SU-DHL-6 (cell line): ENCODE results near the gene ACACA.

ENCODE experiments used
- H2AFZ ChIP-seq: fragments of 200-600 bp; sonication (generic); 2 replicates; pipeline ENCODE4 v1.6.1; 2014; ENCODE audit warnings: low read depth, mild to moderate bottlenecking, moderate library complexity, mixed read lengths, antibody characterized with exemption, low read length; ENCODE audit not compliant: severe bottlenecking
- H3F3A ChIP-seq: fragments of 200-600 bp; shearing (Covaris generic); 2 replicates; pipeline ENCODE4 v1.6.0; 2016; ENCODE audit warnings: antibody characterized with exemption, mild to moderate bottlenecking; ENCODE audit not compliant: insufficient read depth
- H3K27ac ChIP-seq: fragments of 200-600 bp; sonication (generic); 2 replicates; pipeline ENCODE4 v1.5.1; 2016; ENCODE audit warnings: low read depth, mild to moderate bottlenecking, low read length, moderate library complexity, mixed read lengths
- H3K27me3 ChIP-seq: fragments of 200-600 bp; sonication (generic), shearing (Covaris generic); 2 replicates; pipeline ENCODE4 v1.6.0; 2014; ENCODE audit warnings: mild to moderate bottlenecking, low read length
- H3K36me3 ChIP-seq: fragments of 200-600 bp; sonication (generic); 2 replicates; pipeline ENCODE4 v1.6.1; 2014; ENCODE audit warnings: mild to moderate bottlenecking, low read length, mixed read lengths
- H3K4me2 ChIP-seq: fragments of 300-600, 200-600 bp; shearing (Covaris generic), sonication (generic); 2 replicates; pipeline ENCODE4 v1.6.0; 2014; ENCODE audit warnings: low read length, low read depth, mild to moderate bottlenecking; ENCODE audit not compliant: poor library complexity, severe bottlenecking
- H3K4me3 ChIP-seq: fragments of 200-600 bp; sonication (generic); 2 replicates; pipeline ENCODE4 v1.5.1; 2014; ENCODE audit warnings: antibody characterized with exemption, low read length, mild to moderate bottlenecking, mixed read lengths; ENCODE audit not compliant: insufficient read depth, poor library complexity, severe bottlenecking
- H3K79me2 ChIP-seq: fragments of 200-600 bp; sonication (generic); 2 replicates; pipeline ENCODE4 v1.6.1; 2014; ENCODE audit warnings: mild to moderate bottlenecking, low read length, moderate library complexity; ENCODE audit not compliant: insufficient read depth
- H3K9ac ChIP-seq: fragments of 200-600 bp; sonication (generic); 2 replicates; pipeline ENCODE4 v1.7.0; 2014; ENCODE audit warnings: mild to moderate bottlenecking, low read length
- H3K9me2 ChIP-seq: fragments of 200-600 bp; sonication (generic); replicated peaks from 2 replicates; pipeline ENCODE4 v1.6.1; 2014; ENCODE audit warnings: low read length; ENCODE audit not compliant: insufficient read depth
- H3K9me3 ChIP-seq: fragments of 200-600 bp; sonication (generic); 2 replicates; pipeline ENCODE4 v1.6.1; 2014; ENCODE audit warnings: low read length, mixed read lengths; ENCODE audit not compliant: insufficient read depth
- H4K20me1 ChIP-seq: fragments of 200-600 bp; sonication (generic); 2 replicates; pipeline ENCODE4 v1.6.1; 2014; ENCODE audit warnings: low read depth, mild to moderate bottlenecking, antibody characterized with exemption, low read length, moderate library complexity, mixed read lengths
- CTCF ChIP-seq: fragments of 200-600 bp; sonication (generic); IDR thresholded peaks from one replicate; pipeline ENCODE4 v1.5.1; 2017; ENCODE audit warnings: antibody characterized with exemption, mild to moderate bottlenecking, low read length, moderate library complexity; ENCODE audit not compliant: insufficient read depth, poor library complexity, severe bottlenecking
- EZH2phosphoT487 ChIP-seq: fragments of 200-600 bp; sonication (generic), shearing (Covaris generic); conservative IDR thresholded peaks from 2 replicates; pipeline ENCODE4 v1.6.1; 2018; ENCODE audit warnings: mild to moderate bottlenecking, antibody characterized with exemption, low read length, moderate library complexity, mixed read lengths

ACACA gene

DNA sequence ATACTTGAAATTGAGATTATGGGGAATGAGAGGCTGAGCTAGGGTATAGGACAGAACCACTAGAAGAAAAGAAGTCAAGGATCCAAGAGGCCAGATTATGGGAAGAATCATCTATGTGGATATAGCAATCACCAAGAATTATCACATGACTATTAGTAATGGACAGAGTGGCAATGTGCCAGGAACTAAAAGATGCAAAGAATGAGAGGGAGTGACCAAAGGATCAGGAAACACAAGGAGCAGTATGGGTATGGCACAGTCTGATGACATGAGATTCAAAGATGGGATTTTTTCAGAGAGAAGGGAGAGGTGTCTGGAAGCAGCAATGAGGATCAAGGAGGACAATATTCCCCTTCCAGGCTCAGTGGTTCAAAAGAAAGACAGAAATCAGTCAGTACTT lies 245.7 kb downstream of the ACACA start:
- H4K20me1 ChIP-seq = no peaks in the 10 kb centered on the region
- H3K4me3 ChIP-seq = no peak overlapping the region
- H3F3A ChIP-seq = no peaks in the 10 kb centered on the region
- no peaks in the 10 kb centered on the region for H3K9me3 ChIP-seq
- H3K27ac ChIP-seq = no peak overlapping the region
- H3K36me3 ChIP-seq = peaks cover 6% of the 10 kb centered on the region
- TF ChIP-seq EZH2phosphoT487 (no peak), CTCF (no peak)
- no peak overlapping the region for H3K4me2 ChIP-seq
- H3K27me3 ChIP-seq = no peaks in the 10 kb centered on the region
- no peak overlapping the region for H3K9ac ChIP-seq
- no peaks in the 10 kb centered on the region for H3K79me2 ChIP-seq
- H2AFZ ChIP-seq = no peak overlapping the region
- H3K9me2 ChIP-seq = no peaks in the 10 kb centered on the region

- Histone ChIP-seq H4K20me1 (no peaks in the 10 kb centered on the region), H3K79me2 (no peaks in the 10 kb centered on the region), H3K4me3 (no peak overlapping the region), H2AFZ (no peak overlapping the region), H3K4me2 (no peak overlapping the region), H3K9me3 (no peaks in the 10 kb centered on the region), H3K27me3 (no peaks in the 10 kb centered on the region), H3K36me3 (peaks cover 6% of the 10 kb centered on the region), H3K9ac (no peak overlapping the region), H3K9me2 (no peaks in the 10 kb centered on the region), H3K27ac (no peak overlapping the region), H3F3A (no peaks in the 10 kb centered on the region)
- TF ChIP-seq CTCF (no peak), EZH2phosphoT487 (no peak)
Observed at GRCh38 chr17:37158290-37158689, 248.3 kb downstream of the ACACA start.

DNA sequence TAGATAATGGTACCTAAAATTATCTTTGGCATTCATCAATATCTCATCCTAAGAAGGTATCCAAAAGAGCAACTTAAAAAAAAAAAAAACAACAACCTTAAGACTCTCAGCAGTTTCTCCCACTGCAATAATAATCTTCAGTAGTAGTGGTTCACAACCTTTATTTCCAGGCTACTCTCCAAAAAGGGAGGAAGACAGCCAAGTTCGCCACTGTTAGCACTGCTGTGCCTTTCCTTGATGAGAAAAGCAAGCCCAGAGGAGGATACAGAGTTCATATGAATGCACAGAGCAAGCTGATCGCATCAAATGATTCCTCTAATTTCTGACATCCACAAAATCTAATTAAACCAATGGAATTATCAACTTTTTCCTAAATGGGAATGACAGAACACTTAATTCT lies 258.5 kb downstream of the ACACA start:
- H2AFZ ChIP-seq = no peak overlapping the region
- H3K9me2 ChIP-seq = no peaks in the 10 kb centered on the region
- H3K4me2 ChIP-seq = peak overlapping the region; percentile 56
- 0 out of 2 replicates have a peak, but pooled peaks cover 6% of the 10 kb centered on the region for H3F3A ChIP-seq
- H3K79me2 ChIP-seq = no peaks in the 10 kb centered on the region
- no peaks in the 10 kb centered on the region for H4K20me1 ChIP-seq
- no peak overlapping the region for H3K9ac ChIP-seq
- TF ChIP-seq EZH2phosphoT487 = no peak
- TF ChIP-seq CTCF = no peak
- H3K27ac ChIP-seq = no peak overlapping the region
- H3K36me3 ChIP-seq = no peaks in the 10 kb centered on the region; the same call in 1 of the 2 replicates
- H3K9me3 ChIP-seq = no peaks in the 10 kb centered on the region
- H3K27me3 ChIP-seq = no peaks in the 10 kb centered on the region
- H3K4me3 ChIP-seq = no peak overlapping the region
